22Rv1 (cell line): Measurements from ENCODE around the gene CEACAM3.

Experiments used
- H3K27ac ChIP-seq: fragments of 450-650 bp; 2 replicates; pipeline ENCODE4 v1.5.1; 2017
- ZFX ChIP-seq: fragments of 450-650 bp; IDR thresholded peaks from 2 replicates; pipeline ENCODE4 v1.6.1; 2017; ENCODE audit warnings: antibody characterized with exemption, borderline replicate concordance
- TF ChIP-seq, protein P1 (sequence below): fragments of 450-650 bp; IDR thresholded peaks from 2 replicates; pipeline ENCODE4 v1.5.1; 2017; ENCODE audit warnings: mild to moderate bottlenecking

The CEACAM3 gene

DNA sequence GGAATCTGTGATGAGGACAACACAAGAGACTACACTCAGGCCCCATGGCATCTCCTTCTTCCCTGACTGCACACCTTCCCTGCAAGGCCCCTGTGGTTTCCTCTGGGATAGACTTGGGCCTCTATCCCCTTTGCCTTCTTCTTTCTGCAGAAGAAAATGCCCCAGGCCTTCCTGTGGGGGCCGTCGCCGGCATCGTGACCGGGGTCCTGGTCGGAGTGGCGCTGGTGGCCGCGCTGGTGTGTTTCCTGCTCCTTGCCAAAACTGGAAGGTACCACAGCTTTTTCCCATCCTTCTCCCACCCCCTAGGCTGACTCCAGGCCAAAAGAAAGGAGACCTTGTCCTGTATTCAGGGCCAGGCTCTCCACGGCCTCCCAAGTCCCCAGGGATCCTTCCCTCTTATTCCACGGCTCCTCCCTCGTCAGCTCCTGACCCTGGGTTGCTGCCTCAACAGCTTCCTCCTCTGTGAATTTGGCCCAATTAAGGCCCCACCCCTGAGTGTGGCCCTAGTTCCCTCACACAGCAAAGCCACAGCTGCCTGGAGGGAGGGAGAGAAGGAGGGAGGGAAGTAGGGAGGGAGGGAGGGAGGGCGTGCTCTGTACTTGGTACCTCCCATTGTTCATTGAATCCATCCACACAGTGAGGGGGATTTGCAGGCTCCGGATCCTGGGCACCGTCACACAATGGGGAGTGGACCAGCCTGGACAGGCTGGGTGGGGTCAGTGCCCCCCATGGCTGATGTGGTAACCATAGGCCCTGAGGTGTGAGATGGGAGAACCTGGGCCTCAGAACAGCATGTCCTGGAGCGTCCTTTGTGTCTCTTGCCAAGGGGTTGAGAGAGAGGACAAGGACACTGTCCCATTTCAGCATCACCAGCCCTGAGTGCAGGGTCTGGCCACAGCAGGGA, 12.5 kb downstream of the CEACAM3 start:
- no peak overlapping the region for H3K27ac ChIP-seq
- TF ChIP-seq, protein P1, sequence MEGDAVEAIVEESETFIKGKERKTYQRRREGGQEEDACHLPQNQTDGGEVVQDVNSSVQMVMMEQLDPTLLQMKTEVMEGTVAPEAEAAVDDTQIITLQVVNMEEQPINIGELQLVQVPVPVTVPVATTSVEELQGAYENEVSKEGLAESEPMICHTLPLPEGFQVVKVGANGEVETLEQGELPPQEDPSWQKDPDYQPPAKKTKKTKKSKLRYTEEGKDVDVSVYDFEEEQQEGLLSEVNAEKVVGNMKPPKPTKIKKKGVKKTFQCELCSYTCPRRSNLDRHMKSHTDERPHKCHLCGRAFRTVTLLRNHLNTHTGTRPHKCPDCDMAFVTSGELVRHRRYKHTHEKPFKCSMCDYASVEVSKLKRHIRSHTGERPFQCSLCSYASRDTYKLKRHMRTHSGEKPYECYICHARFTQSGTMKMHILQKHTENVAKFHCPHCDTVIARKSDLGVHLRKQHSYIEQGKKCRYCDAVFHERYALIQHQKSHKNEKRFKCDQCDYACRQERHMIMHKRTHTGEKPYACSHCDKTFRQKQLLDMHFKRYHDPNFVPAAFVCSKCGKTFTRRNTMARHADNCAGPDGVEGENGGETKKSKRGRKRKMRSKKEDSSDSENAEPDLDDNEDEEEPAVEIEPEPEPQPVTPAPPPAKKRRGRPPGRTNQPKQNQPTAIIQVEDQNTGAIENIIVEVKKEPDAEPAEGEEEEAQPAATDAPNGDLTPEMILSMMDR = no peak
- TF ChIP-seq ZFX = no peak

- no peak overlapping the region for H3K27ac ChIP-seq
- TF ChIP-seq, protein P1 = no peak
- TF ChIP-seq ZFX = no peak
Observed at GRCh38 chr19:41810301-41810700, 13.9 kb downstream of the CEACAM3 start.

GRCh38 chr19:41811036-41811435, 14.6 kb downstream of the CEACAM3 start:
- no peak overlapping the region for H3K27ac ChIP-seq
- TF ChIP-seq, protein P1 = no peak
- no peak for TF ChIP-seq ZFX

- TF ChIP-seq ZFX = no peak
- TF ChIP-seq, protein P1 = no peak
Observed at GRCh38 chr19:41811981-41812380, 15.6 kb downstream of the CEACAM3 start.

DNA sequence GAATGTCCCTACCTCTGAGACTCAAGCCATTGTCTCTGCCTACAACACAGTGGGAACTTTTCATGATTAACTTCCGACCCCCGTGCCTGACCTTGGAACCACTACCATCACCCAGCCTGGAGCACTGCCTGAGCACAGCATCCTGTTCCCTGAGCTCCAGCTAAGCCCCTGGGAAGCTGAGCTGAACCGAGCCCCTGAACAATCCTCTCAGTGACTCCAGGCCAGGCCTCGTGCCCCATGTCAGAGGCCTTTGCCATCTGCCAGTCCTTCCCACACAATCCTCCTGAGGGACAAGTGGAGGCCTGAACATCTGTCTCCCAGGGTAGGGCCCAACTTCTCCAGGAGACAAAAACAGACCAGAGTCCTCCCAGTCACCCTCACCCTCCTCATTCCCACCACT, 17.5 kb downstream of the CEACAM3 start:
- no peak overlapping the region for H3K27ac ChIP-seq
- TF ChIP-seq, protein P1 = no peak
- TF ChIP-seq ZFX = no peak

More at GRCh38 chr19:41811981-41812380, 15.6 kb downstream of the CEACAM3 start:
- no peak overlapping the region for H3K27ac ChIP-seq

GRCh38 chr19:41815301-41815700, 18.9 kb downstream of the CEACAM3 start:
- no peak overlapping the region for H3K27ac ChIP-seq
- TF ChIP-seq ZFX = no peak
- TF ChIP-seq, protein P1 = no peak

DNA sequence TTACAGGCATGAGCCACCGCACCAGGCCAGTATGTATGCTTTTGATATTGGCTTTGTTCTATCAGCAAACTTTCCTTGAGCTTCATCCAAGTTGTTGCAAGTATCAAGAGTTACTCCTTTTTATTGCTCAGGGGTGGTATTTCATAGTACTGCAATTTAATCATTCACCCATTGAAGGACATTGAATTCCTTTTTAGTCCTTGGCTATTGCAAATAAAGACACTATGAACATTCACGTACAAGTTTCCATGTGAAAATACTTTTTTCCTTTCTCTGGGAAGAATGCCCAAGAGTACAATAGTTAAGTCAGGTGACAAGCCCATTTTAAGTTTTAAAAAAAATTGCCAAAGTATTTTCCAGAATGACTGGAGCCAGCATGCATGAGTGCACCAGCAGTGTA, 20.4 kb downstream of the CEACAM3 start:
- no peak for TF ChIP-seq ZFX
- TF ChIP-seq, protein P1 = no peak

More for the DNA sequence above, 20.4 kb downstream of the CEACAM3 start:
- no peak overlapping the region for H3K27ac ChIP-seq
